HepG2 (cell line): Measurements from ENCODE around the gene SECTM1. TPM values are rescaled to one million over a fixed set of nuclear protein-coding genes. Genes with fewer than 3 reads are reported as not detected.

Source experiments
- ATAC-seq: fragments of 200-7000 bp; cut with Tn5 transposase; 3 replicates; pipeline ENCODE4 v1.9.1; 2020; ENCODE audit warnings: mild to moderate bottlenecking, moderate library complexity
- BruUV-seq: library from RNA; stranded (reverse); fragments of 400-500 nt; replicated peaks from 2 replicates; lab custom pipeline; 2021; lab: Mats Ljungman, UMichigan
- CTCF ChIA-PET: fragments of 300-600 bp; formaldehyde crosslinking; extraction: SDS; loops from one replicate; lab custom pipeline; 2021; ENCODE audit warnings: low total read pairs, inconsistent platforms, low intra/inter-chr PET ratio; lab: Yijun Ruan, JAX
- POLR2A ChIA-PET: fragments of 350-600 bp; sonication (Branson Sonifier 250); formaldehyde crosslinking; loops from one replicate; lab custom pipeline; 2020; ENCODE audit warnings: antibody characterized with exemption, inconsistent platforms; lab: Yijun Ruan, JAX
- DNase-seq: peaks from one replicate; pipeline ENCODE4 v3.0.0-alpha.2; 2015; ENCODE audit warnings: low spot score
- FAIRE-seq: peaks from 3 replicates; lab custom pipeline; 2011; peaks lifted over from hg19 to GRCh38; lab: Jason Lieb, UNC
- H2AFZ ChIP-seq: one replicate; pipeline ENCODE4 v1.6.1; 2011; ENCODE audit warnings: low read length, inconsistent platforms
- H3K27ac ChIP-seq: fragments of 300-600 bp; 3 replicates; pipeline ENCODE4 v1.8.0; 2011; ENCODE audit warnings: mixed run types, mild to moderate bottlenecking, mixed read lengths, low read length, inconsistent platforms; ENCODE audit not compliant: insufficient read depth; ENCODE audit errors: extremely low read length
- H3K27me3 ChIP-seq, 2 experiments: fragments of 200-600 bp in 1 of 2; 2 replicates in 1 of 2; 3 replicates in 1 of 2; pipeline versions ENCODE4 v1.6.0 to v1.8.0; 2011; ENCODE audit warnings: low read length in 2 of 2, mild to moderate bottlenecking in 2 of 2, moderate library complexity in 2 of 2, inconsistent platforms in 1 of 2; ENCODE audit not compliant: insufficient read depth in 2 of 2, control insufficient read depth in 1 of 2
- H3K36me3 ChIP-seq, 2 experiments: fragments of 200-600 bp in 1 of 2; replicated peaks in 1 of 2; 2 replicates in 1 of 2; 3 replicates in 1 of 2; pipeline versions ENCODE4 v1.5.1 to v1.8.0; 2011; ENCODE audit warnings: low read length in 2 of 2, inconsistent platforms in 1 of 2; ENCODE audit not compliant: insufficient read depth in 2 of 2, control insufficient read depth in 1 of 2
- H3K4me1 ChIP-seq: 2 replicates; pipeline ENCODE4 v1.5.1; 2012; ENCODE audit warnings: low read length, inconsistent platforms; ENCODE audit not compliant: insufficient read depth
- H3K4me2 ChIP-seq: 2 replicates; pipeline ENCODE4 v1.6.0; 2011; ENCODE audit warnings: low read depth, low read length, inconsistent platforms
- H3K4me3 ChIP-seq, 3 experiments: fragments of 200-600 bp in 1 of 3; sonication (generic), shearing (Covaris generic) in 1 of 3; replicated peaks in 1 of 3; 2 replicates each; pipeline ENCODE4 v1.5.1; 2011 to 2016; ENCODE audit warnings: low read length in 3 of 3, inconsistent platforms in 2 of 3, low read depth in 2 of 3, mild to moderate bottlenecking in 2 of 3, control low read depth in 1 of 3, mixed read lengths in 1 of 3; ENCODE audit not compliant: insufficient read depth in 1 of 3
- H3K79me2 ChIP-seq: one replicate; pipeline ENCODE4 v1.6.1; 2011; ENCODE audit warnings: low read length, inconsistent platforms; ENCODE audit not compliant: insufficient read depth
- H3K9ac ChIP-seq: 2 replicates; pipeline ENCODE4 v1.6.0; 2011; ENCODE audit warnings: mild to moderate bottlenecking, low read depth, low read length, inconsistent platforms; ENCODE audit not compliant: insufficient read depth
- H3K9me3 ChIP-seq: 2 replicates; pipeline ENCODE4 v1.5.1; 2012; ENCODE audit warnings: mild to moderate bottlenecking, low read length
- H4K20me1 ChIP-seq: 2 replicates; pipeline ENCODE4 v1.6.0; 2011; ENCODE audit warnings: inconsistent platforms, mild to moderate bottlenecking, low read length, moderate library complexity; ENCODE audit not compliant: insufficient read depth
- BORCS8-MEF2B ChIP-seq: sonication (generic); formaldehyde crosslinking; IDR thresholded peaks from 2 replicates; pipeline ENCODE4 v1.8.0; 2022; ENCODE audit warnings: mild to moderate bottlenecking, missing genetic modification reagents
- ELF4 ChIP-seq: sonication (generic); formaldehyde crosslinking; IDR thresholded peaks from 2 replicates; pipeline ENCODE4 v1.5.0; 2020; ENCODE audit warnings: missing genetic modification reagents, mild to moderate bottlenecking, moderate library complexity, borderline replicate concordance
- FOXC1 ChIP-seq: sonication (generic); formaldehyde crosslinking; IDR thresholded peaks from 2 replicates; pipeline ENCODE4 v1.8.0; 2022; ENCODE audit warnings: mild to moderate bottlenecking, missing genetic modification reagents, borderline replicate concordance
- GTF3A ChIP-seq: sonication (generic); formaldehyde crosslinking; conservative IDR thresholded peaks from 2 replicates; pipeline ENCODE4 v1.4.0; 2020; ENCODE audit warnings: mild to moderate bottlenecking, missing genetic modification reagents
- HIC2 ChIP-seq: sonication (generic); formaldehyde crosslinking; IDR thresholded peaks from 2 replicates; pipeline ENCODE4 v1.9.0; 2022; ENCODE audit warnings: low read depth, missing genetic modification reagents
- HOXA9 ChIP-seq: sonication (generic); formaldehyde crosslinking; IDR thresholded peaks from 2 replicates; pipeline ENCODE4 v1.8.1; 2022; ENCODE audit warnings: missing genetic modification reagents, mild to moderate bottlenecking, moderate library complexity, borderline replicate concordance
- JUNB ChIP-seq: sonication (generic); formaldehyde crosslinking; IDR thresholded peaks from 2 replicates; pipeline ENCODE4 v1.8.0; 2022; ENCODE audit warnings: missing genetic modification reagents, mild to moderate bottlenecking, borderline replicate concordance
- JUND ChIP-seq: sonication (generic); formaldehyde crosslinking; IDR thresholded peaks from 2 replicates; pipeline ENCODE4 v1.8.0; 2022; ENCODE audit warnings: mild to moderate bottlenecking, missing genetic modification reagents
- KLF16 ChIP-seq, 2 experiments: sonication (generic) in 1 of 2; formaldehyde crosslinking in 1 of 2; IDR thresholded peaks; 2 replicates each; pipeline versions ENCODE4 v1.6.1 to v1.8.0; 2016 to 2023; ENCODE audit warnings: missing genetic modification reagents in 2 of 2, missing compliant biosample characterization in 1 of 2
- MTA1 ChIP-seq: sonication (generic); formaldehyde crosslinking; IDR thresholded peaks from 2 replicates; pipeline ENCODE4 v1.4.0; 2020; ENCODE audit warnings: missing genetic modification reagents, mild to moderate bottlenecking, borderline replicate concordance
- MXD1 ChIP-seq: sonication (generic); formaldehyde crosslinking; IDR thresholded peaks from 2 replicates; pipeline ENCODE4 v1.4.0; 2020; ENCODE audit warnings: mild to moderate bottlenecking, missing genetic modification reagents
- NBN ChIP-seq: fragments of 450-650 bp; conservative IDR thresholded peaks from 2 replicates; pipeline ENCODE4 v1.6.1; 2017
- NR1H2 ChIP-seq: sonication (generic); formaldehyde crosslinking; IDR thresholded peaks from 2 replicates; pipeline ENCODE4 v1.8.1; 2022; ENCODE audit warnings: low read depth, missing genetic modification reagents, borderline replicate concordance
- NR2F1 ChIP-seq, 2 experiments: fragments of 450-650 bp in 1 of 2; formaldehyde crosslinking in 1 of 2; IDR thresholded peaks; 2 replicates each; pipeline versions ENCODE4 v1.5.0 to v1.6.1; 2016 to 2020; ENCODE audit warnings: mild to moderate bottlenecking in 1 of 2, missing compliant biosample characterization in 1 of 2, missing genetic modification reagents in 1 of 2, moderate library complexity in 1 of 2
- SALL2 ChIP-seq: sonication (generic); formaldehyde crosslinking; IDR thresholded peaks from 2 replicates; pipeline ENCODE4 v1.8.1; 2023; ENCODE audit warnings: mild to moderate bottlenecking, missing genetic modification reagents, inconsistent platforms
- TCF7 ChIP-seq: sonication (generic); IDR thresholded peaks from 2 replicates; pipeline ENCODE4 v1.6.1; 2016; ENCODE audit warnings: antibody characterized with exemption, low read depth
- ZBTB7A ChIP-seq: sonication (generic); formaldehyde crosslinking; IDR thresholded peaks from 2 replicates; pipeline ENCODE4 v1.8.0; 2022; ENCODE audit warnings: mild to moderate bottlenecking, missing genetic modification reagents
- ZFP37 ChIP-seq: sonication (generic); formaldehyde crosslinking; IDR thresholded peaks from 2 replicates; pipeline ENCODE4 v1.4.0; 2020; ENCODE audit warnings: missing genetic modification reagents, borderline replicate concordance
- ZNF841 ChIP-seq: sonication (generic); formaldehyde crosslinking; IDR thresholded peaks from 2 replicates; pipeline ENCODE4 v1.8.1; 2023; ENCODE audit warnings: missing genetic modification reagents, borderline replicate concordance
- WGBS: methylation state at CpG from one replicate; pipeline ENCODE4 v1.1.6; 2017; ENCODE audit warnings: low lambda C conversion rate; 5-methylcytosine and 5-hydroxymethylcytosine counted together
- in situ Hi-C: cut with HindIII; loops from 2 replicates; pipeline ENCODE4 v1.10.0; 2017; ENCODE audit warnings: low pct_unique_long_range_greater_than_20kb; ENCODE audit not compliant: extremely low pct_ligation_motif_present
- intact Hi-C: fragments of 100-400 bp; cut with micrococcal nuclease; formaldehyde crosslinking; loops from one replicate; pipeline ENCODE4 v1.10.0; 2022; ENCODE audit not compliant: unreplicated experiment
- polyA plus RNA-seq, 8 experiments: library from polyadenylated mRNA; depleted of rRNA in 3 of 8; stranded (reverse) in 7 of 8; unstranded in 1 of 8; fragments of >200 nt; fragmentation: Illumina TruSeq in 4 of 8; extraction: Trizol in 4 of 8; gene quantifications; 2 replicates each; pipeline versions ENCODE4 v1.2.1 to v1.2.3, GENCODE V29; 2011 to 2016; ENCODE audit warnings: low read depth in 4 of 8, missing spikeins in 1 of 8, mixed read lengths in 1 of 8; ENCODE audit not compliant: insufficient read depth in 1 of 8
- total RNA-seq, 5 experiments: library from RNA; depleted of rRNA; stranded (reverse); fragments of >200 nt; fragmentation: Illumina TruSeq; extraction: Trizol; gene quantifications; 2 replicates each; pipeline ENCODE4 v1.2.3, GENCODE V29; 2016; ENCODE audit warnings: low read depth in 1 of 5
- TF ChIP-seq, protein P1 (sequence below): fragments of 450-650 bp; IDR thresholded peaks from 2 replicates; pipeline ENCODE4 v1.6.1; 2016

Gene SECTM1
- total and polyA plus RNA-seq, 2 of the 13 experiments (the other 11 are each of a cell fraction or from before 2014, with no cell fraction given): 3.5 to 5.3 TPM

DNA sequence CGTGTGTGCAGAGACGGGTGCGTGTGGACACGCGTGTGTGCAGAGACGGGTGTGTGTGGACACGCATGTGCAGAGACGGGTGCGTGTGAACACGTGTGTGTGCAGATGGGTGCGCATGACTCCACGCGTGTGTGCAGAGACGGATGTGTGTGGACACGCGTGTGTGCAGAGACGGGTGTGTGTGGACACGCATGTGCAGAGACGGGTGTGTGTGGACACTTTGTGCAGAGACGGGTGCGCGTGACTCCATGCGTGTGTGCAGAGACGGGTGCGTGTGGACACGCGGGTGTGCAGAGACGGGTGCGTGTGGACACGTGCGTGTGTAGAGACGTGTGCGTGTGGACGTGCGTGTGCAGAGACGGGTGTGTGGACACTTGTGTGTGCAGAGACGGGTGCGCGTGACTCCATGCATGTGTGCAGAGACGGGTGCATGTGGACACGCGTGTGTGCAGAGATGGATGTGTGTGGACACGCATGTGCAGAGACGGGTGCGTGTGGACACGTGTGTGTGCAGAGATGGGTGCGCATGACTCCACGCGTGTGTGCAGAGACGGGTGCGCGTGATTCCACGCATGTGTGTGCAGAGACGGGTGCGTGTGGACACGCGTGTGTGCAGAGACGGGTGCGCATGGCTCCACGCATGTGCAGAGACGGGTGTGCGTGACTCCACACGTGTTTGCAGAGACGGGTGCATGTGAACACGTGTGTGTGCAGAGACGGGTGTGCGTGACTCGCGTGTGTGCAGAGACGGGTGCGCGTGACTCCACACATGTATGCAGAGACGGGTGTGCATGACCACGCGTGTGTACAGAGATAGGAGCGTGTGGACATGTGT is 14.6 kb downstream of the SECTM1 start:
- Histone ChIP-seq H3K9ac (no peak overlapping the region), H3K9me3 (no peaks in the 10 kb centered on the region), H3K4me2 (peak overlapping the region; percentile 81; the same call in 1 of the 2 replicates), H4K20me1 (no peaks in the 10 kb centered on the region), H3K36me3 (no peaks in the 10 kb centered on the region), H3K79me2 (peaks cover 3% of the 10 kb centered on the region), H3K4me3 (no peak overlapping the region; a peak in 1 of 6 replicates), H2AFZ (no peak overlapping the region), H3K27ac (no peak overlapping the region), H3K4me1 (peaks cover 75% of the 10 kb centered on the region), H3K27me3 (no peaks in the 10 kb centered on the region; a peak in 1 of 5 replicates)
- intact Hi-C loops (no loop called here), in situ Hi-C loops (no loop called here)
- FAIRE-seq: no peak
- no peak for DNase-seq
- BruUV-seq: no TSS peak
- WGBS: 96% methylated on average over 76 of the region's 76 CpGs
- ATAC-seq: no peak
- CTCF ChIA-PET: no interaction called here
- POLR2A ChIA-PET: interaction anchor here (0.9 to 20.8 kb wide), 6 partner anchors 9 to 76 kb away, joined by 3 to 270 read pairs (median 4); no protein-coding TSS in a partner anchor
- TF ChIP-seq ZNF841 (CRISPR knock-in tag): 0 out of 2 replicates have a peak, but pooled peaks have one; percentile 40
- TF ChIP-seq JUND (CRISPR knock-in tag): 0 out of 2 replicates have a peak, but pooled peaks have one; percentile 40
- TF ChIP-seq FOXC1 (CRISPR knock-in tag): no peak
- TF ChIP-seq, protein P1, sequence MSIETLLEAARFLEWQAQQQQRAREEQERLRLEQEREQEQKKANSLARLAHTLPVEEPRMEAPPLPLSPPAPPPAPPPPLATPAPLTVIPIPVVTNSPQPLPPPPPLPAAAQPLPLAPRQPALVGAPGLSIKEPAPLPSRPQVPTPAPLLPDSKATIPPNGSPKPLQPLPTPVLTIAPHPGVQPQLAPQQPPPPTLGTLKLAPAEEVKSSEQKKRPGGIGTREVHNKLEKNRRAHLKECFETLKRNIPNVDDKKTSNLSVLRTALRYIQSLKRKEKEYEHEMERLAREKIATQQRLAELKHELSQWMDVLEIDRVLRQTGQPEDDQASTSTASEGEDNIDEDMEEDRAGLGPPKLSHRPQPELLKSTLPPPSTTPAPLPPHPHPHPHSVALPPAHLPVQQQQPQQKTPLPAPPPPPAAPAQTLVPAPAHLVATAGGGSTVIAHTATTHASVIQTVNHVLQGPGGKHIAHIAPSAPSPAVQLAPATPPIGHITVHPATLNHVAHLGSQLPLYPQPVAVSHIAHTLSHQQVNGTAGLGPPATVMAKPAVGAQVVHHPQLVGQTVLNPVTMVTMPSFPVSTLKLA: peak; percentile 68
- TF ChIP-seq BORCS8-MEF2B: peak; percentile 48; the same call in 1 of the 2 replicates
- no peak for TF ChIP-seq ZFP37 (CRISPR knock-in tag)
- TF ChIP-seq NR1H2 (CRISPR knock-in tag): 0 out of 2 replicates have a peak, but pooled peaks have one; percentile 68
- no peak for TF ChIP-seq GTF3A
- TF ChIP-seq NBN: 0 out of 2 replicates have a peak, but pooled peaks have one; percentile 18
- no peak for TF ChIP-seq HIC2
- 0 out of 2 replicates have a peak, but pooled peaks have one; percentile 37 for TF ChIP-seq JUNB (CRISPR knock-in tag)
- TF ChIP-seq HOXA9: peak; percentile 31; the same call in 1 of the 2 replicates
- no peak for TF ChIP-seq NR2F1 (CRISPR knock-in tag; IDR thresholded peaks at IDR 0.05)
- TF ChIP-seq MTA1 (CRISPR knock-in tag): no peak; the same call in 1 of the 2 replicates
- no peak for TF ChIP-seq ELF4 (CRISPR knock-in tag)
- TF ChIP-seq ZBTB7A: peak; percentile 25; the same call in 1 of the 2 replicates
- no peak for TF ChIP-seq SALL2 (CRISPR knock-in tag)
- TF ChIP-seq TCF7: no peak
- TF ChIP-seq MXD1 (CRISPR knock-in tag): peak; percentile 51; the same call in 1 of the 2 replicates
- TF ChIP-seq KLF16 (CRISPR knock-in tag; IDR thresholded peaks at IDR 0.05): peak in 1 of 2 experiments; percentile 27; a peak in 1 of 4 replicates
